ENCODE measurements around the gene MED20. TPM values are rescaled to one million over a fixed set of nuclear protein-coding genes. Genes with fewer than 3 reads are reported as not detected.

The MED20 gene
- total and polyA plus RNA-seq, 8 donors = 1.2 to 34.4 (median 10.3) TPM

- H3K4me1 ChIP-seq = peaks cover 19 to 52% (median 27%) of the 10 kb centered on the region in 4 donors
- H3K36me3 ChIP-seq = peaks cover 15 to 46% (median 45%) of the 10 kb centered on the region in 4 donors
- 52 to 65% (median 62%) methylated on average over 4 of the region's 4 CpGs for WGBS, 5 donors
- H3K4me3 ChIP-seq = no peak overlapping the region
- H3K27ac ChIP-seq = no peak overlapping the region
- no peaks in the 10 kb centered on the region for H3K9me3 ChIP-seq
- no peak for TF ChIP-seq CTCF (IDR thresholded peaks at IDR 0.05)
- TF ChIP-seq POLR2A (IDR thresholded peaks at IDR 0.05) = no peak
- TF ChIP-seq POLR2AphosphoS5 (IDR thresholded peaks at IDR 0.05) = peak in 1 of 3 donors; percentile 14
- no peak for DNase-seq
- intact Hi-C loops (cut with DNase I; ENCODE audit: low total_unique reads) = loop anchor here (10.0 kb wide), 1 partner anchor 123 kb away; no protein-coding TSS in a partner anchor
- no peaks in the 10 kb centered on the region for H3K27me3 ChIP-seq
Observed at GRCh38 chr6:41917528-41917927, 3.4 kb downstream of the MED20 start.

- Histone ChIP-seq H3K4me1 (peaks cover 6 to 37% (median 11%) of the 10 kb centered on the region in 4 donors), H3K27ac (no peak overlapping the region), H3K4me3 (no peak overlapping the region), H3K36me3 (peaks cover 17 to 64% (median 62%) of the 10 kb centered on the region in 4 donors), H3K9me3 (no peaks in the 10 kb centered on the region), H3K27me3 (no peaks in the 10 kb centered on the region)
- DNase-seq = no peak
- 91 to 97% (median 96%) methylated on average over 4 of the region's 4 CpGs for WGBS, 5 donors
- intact Hi-C loops (cut with DNase I; ENCODE audit: low total_unique reads) = loop anchor here (10.0 kb wide), 1 partner anchor 120 kb away; no protein-coding TSS in a partner anchor
- TF ChIP-seq POLR2AphosphoS5 (IDR thresholded peaks at IDR 0.05) (no peak), CTCF (IDR thresholded peaks at IDR 0.05) (no peak), POLR2A (IDR thresholded peaks at IDR 0.05) (no peak), EP300 (IDR thresholded peaks at IDR 0.05) (no peak)
Observed at GRCh38 chr6:41914869-41915530, 5.9 kb downstream of the MED20 start.

GRCh38 chr6:41914343-41914742 is 6.6 kb downstream of the MED20 start:
- 87 to 96% (median 89%) methylated on average over 2 of the region's 2 CpGs for WGBS, 5 donors
- Histone ChIP-seq H3K4me3 (no peak overlapping the region), H3K27me3 (no peaks in the 10 kb centered on the region), H3K36me3 (peaks cover 17 to 70% (median 68%) of the 10 kb centered on the region in 4 donors), H3K9me3 (no peaks in the 10 kb centered on the region), H3K4me1 (peaks cover 0 to 30% (median 4%) of the 10 kb centered on the region in 4 donors), H3K27ac (no peak overlapping the region)
- intact Hi-C loops (cut with DNase I; ENCODE audit: low total_unique reads) = loop anchor here (10.0 kb wide), 1 partner anchor 120 kb away; no protein-coding TSS in a partner anchor
- TF ChIP-seq POLR2A (IDR thresholded peaks at IDR 0.05) (no peak), CTCF (IDR thresholded peaks at IDR 0.05) (no peak), EP300 (IDR thresholded peaks at IDR 0.05) (no peak), POLR2AphosphoS5 (IDR thresholded peaks at IDR 0.05) (no peak)
- DNase-seq = no peak

- intact Hi-C loops (cut with DNase I; ENCODE audit: low total_unique reads) = loop anchor here (10.0 kb wide), 1 partner anchor 115 kb away; no protein-coding TSS in a partner anchor
- H3K9me3 ChIP-seq = no peaks in the 10 kb centered on the region
- no peak for DNase-seq
- TF ChIP-seq POLR2A (IDR thresholded peaks at IDR 0.05) = no peak
- no peak for TF ChIP-seq POLR2AphosphoS5 (IDR thresholded peaks at IDR 0.05)
- no peak for TF ChIP-seq CTCF (IDR thresholded peaks at IDR 0.05)
- no peak for TF ChIP-seq EP300 (IDR thresholded peaks at IDR 0.05)
- H3K4me1 ChIP-seq = peaks cover 0 to 8% (median 0%) of the 10 kb centered on the region in 4 donors
- H3K27ac ChIP-seq = no peak overlapping the region
- peaks cover 28 to 91% (median 90%) of the 10 kb centered on the region in 4 donors for H3K36me3 ChIP-seq
- H3K4me3 ChIP-seq = no peak overlapping the region
- no peaks in the 10 kb centered on the region for H3K27me3 ChIP-seq
- 89 to 97% (median 92%) methylated on average over 1 of the region's 1 CpG for WGBS, 5 donors
Observed at GRCh38 chr6:41909727-41910126, 11.2 kb downstream of the MED20 start.

Measured in stomach (tissue), 9 donors.